GM21825 (cell line): ENCODE results near the gene ZBTB8OS.
A peak's percentile ranks its signal among the peaks of the same experiment; 100 is the strongest.
"Not testable (repeated sequence)": the region's sequence is repeated elsewhere in the genome, so short reads cannot be mapped to it uniquely, and the experiment has no call there.

Experiments used
- ATAC-seq: cut with Tn5 transposase; IDR thresholded peaks from one replicate; pipeline ENCODE4 v1.9.1; 2021; ENCODE audit warnings: mild to moderate bottlenecking, moderate library complexity; ENCODE audit not compliant: unreplicated experiment

The ZBTB8OS gene

GRCh38 chr1:32650752-32651460 is 556 bp upstream of the ZBTB8OS start, which contains the start of gene RBBP4:
Gene RBBP4, plus strand, starts transcription at chr1:32651208. Its CDS starts 99 bp downstream, at chr1:32651307.
- ATAC-seq = peak; percentile 79

- no peak for ATAC-seq
Measured at GRCh38 chr1:32647308-32648134, 2.8 kb downstream of the ZBTB8OS start.

- ATAC-seq = no peak
Measured at GRCh38 chr1:32644426-32644825, 5.9 kb downstream of the ZBTB8OS start.

- not testable (repeated sequence) for ATAC-seq
Measured at GRCh38 chr1:32642292-32642827, 8.0 kb downstream of the ZBTB8OS start.

- no peak for ATAC-seq
Measured at GRCh38 chr1:32639489-32640075, 10.8 kb downstream of the ZBTB8OS start.

GRCh38 chr1:32636914-32637645 is 13.3 kb downstream of the ZBTB8OS start:
- ATAC-seq = no peak

GRCh38 chr1:32635508-32636277 is 14.7 kb downstream of the ZBTB8OS start:
- no peak for ATAC-seq

GRCh38 chr1:32632829-32633228 is 17.5 kb downstream of the ZBTB8OS start:
- no peak for ATAC-seq

GRCh38 chr1:32630173-32630572 is 20.2 kb downstream of the ZBTB8OS start:
- ATAC-seq = not testable (repeated sequence)

- peak; percentile 75 for ATAC-seq
Measured at GRCh38 chr1:32627596-32628162, 22.7 kb downstream of the ZBTB8OS start.

GRCh38 chr1:32626176-32626575 is 24.2 kb downstream of the ZBTB8OS start:
- no peak for ATAC-seq

- no peak for ATAC-seq
Measured at GRCh38 chr1:32623775-32624174, 26.6 kb downstream of the ZBTB8OS start.

- no peak for ATAC-seq
Measured at GRCh38 chr1:32622806-32623681, 27.3 kb downstream of the ZBTB8OS start.

GRCh38 chr1:32622205-32622604 is 28.1 kb downstream of the ZBTB8OS start:
- no peak for ATAC-seq

GRCh38 chr1:32619701-32620485 is 30.5 kb downstream of the ZBTB8OS start:
- ATAC-seq = peak; percentile 60

- no peak for ATAC-seq
Measured at GRCh38 chr1:32618673-32619221, 31.6 kb downstream of the ZBTB8OS start.

GRCh38 chr1:32613472-32613871 is 36.9 kb downstream of the ZBTB8OS start:
- ATAC-seq = no peak
